ENCODE results near the gene NSL1. TPM values are rescaled to one million over a fixed set of nuclear protein-coding genes. Genes with fewer than 3 reads are reported as not detected.
"Not testable (repeated sequence)": the region's sequence is repeated elsewhere in the genome, so short reads cannot be mapped to it uniquely, and the experiment has no call there.

Gene NSL1
- total and polyA plus RNA-seq, 2 donors (not counting 1 experiment from before 2014, with no cell fraction given) = 21.4 to 24.4 TPM

DNA sequence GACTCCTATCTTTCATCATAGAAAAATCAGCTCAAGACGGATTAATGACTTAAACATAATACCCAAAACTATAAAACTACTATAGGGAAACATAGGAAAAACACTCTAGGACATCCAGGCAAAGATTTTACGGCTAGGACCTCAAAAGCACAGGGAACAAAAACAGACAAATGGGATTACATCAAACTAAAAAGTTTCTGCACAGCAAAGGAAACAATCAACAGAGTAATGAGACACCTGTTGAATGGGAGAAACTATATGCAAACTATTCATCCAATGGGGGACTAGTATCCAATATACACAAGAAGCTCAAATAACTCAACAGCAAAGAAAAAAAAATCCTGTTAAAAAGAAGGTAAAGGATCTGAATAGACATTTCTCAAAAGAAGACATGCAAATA lies 18.6 kb downstream of the NSL1 start:
- no peak for DNase-seq (ENCODE audit: low read depth in 2 of 2)
- Histone ChIP-seq H3K9me3 (ENCODE audit: control insufficient read depth, insufficient read depth, low read depth, low read length) (no peaks in the 10 kb centered on the region), H3K27me3 (ENCODE audit: control insufficient read depth, insufficient read depth, low read length) (no peaks in the 10 kb centered on the region), H3K9ac (ENCODE audit: insufficient read depth, low read length) (no peak overlapping the region), H4K20me1 (ENCODE audit: control insufficient read depth, extremely low read depth, insufficient read depth, low read length) (no peaks in the 10 kb centered on the region), H3K79me2 (ENCODE audit: control insufficient read depth, insufficient read depth, low read length) (no peaks in the 10 kb centered on the region), H3K4me3 (replicated peaks in 1 of 4; ENCODE audit: control extremely low read depth in 1 of 4, insufficient read depth in 1 of 4, low read depth in 3 of 4, low read length in 4 of 4) (no peak overlapping the region), H3K36me3 (ENCODE audit: control insufficient read depth, insufficient read depth, low read length) (peaks cover 2% of the 10 kb centered on the region), H3K4me1 (ENCODE audit: control insufficient read depth, extremely low read depth, insufficient read depth, low read length) (no peaks in the 10 kb centered on the region), H2AFZ (ENCODE audit: low read length) (no peak overlapping the region), H3K27ac (ENCODE audit: insufficient read depth, low read length) (no peak overlapping the region), H3K4me2 (ENCODE audit: extremely low read depth, insufficient read depth, low read length) (no peak overlapping the region)
- TF ChIP-seq, protein P1, sequence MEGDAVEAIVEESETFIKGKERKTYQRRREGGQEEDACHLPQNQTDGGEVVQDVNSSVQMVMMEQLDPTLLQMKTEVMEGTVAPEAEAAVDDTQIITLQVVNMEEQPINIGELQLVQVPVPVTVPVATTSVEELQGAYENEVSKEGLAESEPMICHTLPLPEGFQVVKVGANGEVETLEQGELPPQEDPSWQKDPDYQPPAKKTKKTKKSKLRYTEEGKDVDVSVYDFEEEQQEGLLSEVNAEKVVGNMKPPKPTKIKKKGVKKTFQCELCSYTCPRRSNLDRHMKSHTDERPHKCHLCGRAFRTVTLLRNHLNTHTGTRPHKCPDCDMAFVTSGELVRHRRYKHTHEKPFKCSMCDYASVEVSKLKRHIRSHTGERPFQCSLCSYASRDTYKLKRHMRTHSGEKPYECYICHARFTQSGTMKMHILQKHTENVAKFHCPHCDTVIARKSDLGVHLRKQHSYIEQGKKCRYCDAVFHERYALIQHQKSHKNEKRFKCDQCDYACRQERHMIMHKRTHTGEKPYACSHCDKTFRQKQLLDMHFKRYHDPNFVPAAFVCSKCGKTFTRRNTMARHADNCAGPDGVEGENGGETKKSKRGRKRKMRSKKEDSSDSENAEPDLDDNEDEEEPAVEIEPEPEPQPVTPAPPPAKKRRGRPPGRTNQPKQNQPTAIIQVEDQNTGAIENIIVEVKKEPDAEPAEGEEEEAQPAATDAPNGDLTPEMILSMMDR (conservative IDR thresholded peaks at IDR 0.05 in 1 of 2, IDR thresholded peaks at IDR 0.05 in 1 of 2; ENCODE audit: low read depth in 1 of 2, low read length in 2 of 2) = no peak
- no peak for TF ChIP-seq EZH2 (IDR thresholded peaks at IDR 0.05; ENCODE audit: low read length, missing control alignments)

DNA sequence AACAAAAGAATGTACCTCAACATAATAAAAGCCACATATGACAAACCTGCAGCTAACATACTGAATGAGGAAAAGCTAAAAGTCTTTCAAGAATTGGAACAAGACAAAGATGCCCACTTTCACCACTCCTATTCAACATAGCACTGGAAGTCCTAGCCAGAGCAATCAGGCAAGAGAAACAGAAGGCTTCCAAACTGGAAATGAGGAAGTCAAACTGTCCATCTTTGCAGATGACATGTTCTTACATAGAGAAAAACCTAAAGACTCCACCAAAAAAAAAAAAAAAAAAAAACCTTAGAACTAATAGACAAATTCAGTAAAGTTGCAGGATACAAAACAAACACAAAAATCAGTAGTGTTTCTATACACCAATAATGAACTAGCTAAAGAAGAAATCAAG lies 20.2 kb downstream of the NSL1 start:
- no peak overlapping the region for H2AFZ ChIP-seq (ENCODE audit: low read length)
- no peak for DNase-seq (ENCODE audit: low read depth in 2 of 2)
- no peaks in the 10 kb centered on the region for H3K79me2 ChIP-seq (ENCODE audit: control insufficient read depth, insufficient read depth, low read length)
- H3K27me3 ChIP-seq (ENCODE audit: control insufficient read depth, insufficient read depth, low read length) = no peaks in the 10 kb centered on the region
- no peak overlapping the region for H3K9ac ChIP-seq (ENCODE audit: insufficient read depth, low read length)
- no peaks in the 10 kb centered on the region for H3K9me3 ChIP-seq (ENCODE audit: control insufficient read depth, insufficient read depth, low read depth, low read length)
- H3K4me1 ChIP-seq (ENCODE audit: control insufficient read depth, extremely low read depth, insufficient read depth, low read length) = no peaks in the 10 kb centered on the region
- TF ChIP-seq EZH2 (IDR thresholded peaks at IDR 0.05; ENCODE audit: low read length, missing control alignments) = no peak
- TF ChIP-seq, protein P1 (conservative IDR thresholded peaks at IDR 0.05 in 1 of 2, IDR thresholded peaks at IDR 0.05 in 1 of 2; ENCODE audit: low read depth in 1 of 2, low read length in 2 of 2) = no peak
- peaks cover 2% of the 10 kb centered on the region for H3K36me3 ChIP-seq (ENCODE audit: control insufficient read depth, insufficient read depth, low read length)
- H3K4me2 ChIP-seq (ENCODE audit: extremely low read depth, insufficient read depth, low read length) = no peak overlapping the region
- H3K27ac ChIP-seq (ENCODE audit: insufficient read depth, low read length) = no peak overlapping the region
- H4K20me1 ChIP-seq (ENCODE audit: control insufficient read depth, extremely low read depth, insufficient read depth, low read length) = no peaks in the 10 kb centered on the region
- H3K4me3 ChIP-seq (replicated peaks in 1 of 4; ENCODE audit: control extremely low read depth in 1 of 4, insufficient read depth in 1 of 4, low read depth in 3 of 4, low read length in 4 of 4) = no peak overlapping the region

DNA sequence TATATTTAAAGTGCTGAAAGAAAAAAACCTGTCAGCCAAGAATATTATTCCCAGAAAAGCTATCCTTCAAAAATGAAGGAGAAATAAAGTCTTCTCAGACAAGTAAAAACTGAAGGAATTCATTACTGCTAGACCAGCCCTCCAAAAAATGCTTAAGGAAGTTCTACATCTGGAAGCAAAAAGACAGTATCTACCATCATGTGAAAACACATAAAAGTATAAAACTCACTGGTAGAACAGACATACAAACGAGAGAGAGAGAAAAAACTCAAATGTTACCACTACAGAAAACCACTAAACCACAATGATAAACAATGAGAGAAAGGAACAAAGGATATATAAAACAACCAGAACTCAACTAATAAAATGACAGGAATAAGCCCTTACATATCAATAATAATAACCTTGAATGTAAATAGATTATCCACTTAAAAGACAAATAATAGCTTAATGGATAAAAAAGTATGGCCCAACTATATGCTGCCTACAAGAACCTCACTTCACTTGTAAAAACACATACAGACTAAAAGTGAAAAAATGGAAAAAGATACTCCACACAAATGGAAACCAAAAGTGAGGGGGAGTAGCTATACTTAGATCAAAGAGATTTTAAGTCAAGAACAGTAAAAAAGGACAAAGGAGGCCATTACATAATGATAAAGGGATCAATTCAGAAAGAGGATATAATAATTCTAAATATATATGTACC lies 22.0 kb downstream of the NSL1 start:
- Histone ChIP-seq H3K4me1 (ENCODE audit: control insufficient read depth, extremely low read depth, insufficient read depth, low read length) (no peaks in the 10 kb centered on the region), H3K27me3 (ENCODE audit: control insufficient read depth, insufficient read depth, low read length) (no peaks in the 10 kb centered on the region), H3K36me3 (ENCODE audit: control insufficient read depth, insufficient read depth, low read length) (peaks cover 2% of the 10 kb centered on the region), H3K4me3 (replicated peaks in 1 of 4; ENCODE audit: control extremely low read depth in 1 of 4, insufficient read depth in 1 of 4, low read depth in 3 of 4, low read length in 4 of 4) (no peak overlapping the region), H3K4me2 (ENCODE audit: extremely low read depth, insufficient read depth, low read length) (no peak overlapping the region), H3K79me2 (ENCODE audit: control insufficient read depth, insufficient read depth, low read length) (no peaks in the 10 kb centered on the region), H3K9me3 (ENCODE audit: control insufficient read depth, insufficient read depth, low read depth, low read length) (no peaks in the 10 kb centered on the region), H4K20me1 (ENCODE audit: control insufficient read depth, extremely low read depth, insufficient read depth, low read length) (no peaks in the 10 kb centered on the region), H2AFZ (ENCODE audit: low read length) (no peak overlapping the region), H3K27ac (ENCODE audit: insufficient read depth, low read length) (no peak overlapping the region), H3K9ac (ENCODE audit: insufficient read depth, low read length) (no peak overlapping the region)
- peak; percentile 10 to 11 for DNase-seq (ENCODE audit: low read depth in 2 of 2)
- TF ChIP-seq, protein P1 (conservative IDR thresholded peaks at IDR 0.05 in 1 of 2, IDR thresholded peaks at IDR 0.05 in 1 of 2; ENCODE audit: low read depth in 1 of 2, low read length in 2 of 2) = no peak
- no peak for TF ChIP-seq EZH2 (IDR thresholded peaks at IDR 0.05; ENCODE audit: low read length, missing control alignments)

DNA sequence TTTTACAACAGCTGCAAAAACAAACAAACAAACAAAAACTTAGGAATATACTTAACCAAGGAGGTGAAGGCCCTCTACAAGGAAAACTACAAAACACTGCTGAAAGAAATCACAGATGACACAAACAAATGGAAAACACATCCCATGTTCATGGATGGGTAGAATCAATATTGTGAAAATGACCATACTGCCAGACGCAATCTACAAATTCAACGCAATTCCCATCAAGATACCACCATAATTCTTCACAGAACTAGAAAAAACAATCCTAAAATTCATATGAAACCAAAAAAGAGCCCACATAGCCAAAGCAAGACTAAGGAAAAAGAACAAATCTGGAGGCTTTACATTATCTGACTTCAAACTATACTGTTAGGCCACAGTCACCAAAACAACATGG lies 24.8 kb downstream of the NSL1 start:
- H3K9me3 ChIP-seq (ENCODE audit: control insufficient read depth, insufficient read depth, low read depth, low read length); H4K20me1 ChIP-seq (ENCODE audit: control insufficient read depth, extremely low read depth, insufficient read depth, low read length); H3K4me3 ChIP-seq (replicated peaks in 1 of 4; ENCODE audit: control extremely low read depth in 1 of 4, insufficient read depth in 1 of 4, low read depth in 3 of 4, low read length in 4 of 4); H3K9ac ChIP-seq (ENCODE audit: insufficient read depth, low read length); H3K27ac ChIP-seq (ENCODE audit: insufficient read depth, low read length); H3K79me2 ChIP-seq (ENCODE audit: control insufficient read depth, insufficient read depth, low read length); H3K4me2 ChIP-seq (ENCODE audit: extremely low read depth, insufficient read depth, low read length); H2AFZ ChIP-seq (ENCODE audit: low read length); DNase-seq (ENCODE audit: low read depth in 2 of 2); H3K4me1 ChIP-seq (ENCODE audit: control insufficient read depth, extremely low read depth, insufficient read depth, low read length); H3K36me3 ChIP-seq (ENCODE audit: control insufficient read depth, insufficient read depth, low read length); H3K27me3 ChIP-seq (ENCODE audit: control insufficient read depth, insufficient read depth, low read length): not testable (repeated sequence)

Measured in fibroblast of lung (primary cell).